Sigmoid colon (tissue), 7 donors: ENCODE measurements around the gene ACSL5. TPM values are rescaled to one million over a fixed set of nuclear protein-coding genes. Genes with fewer than 3 reads are reported as not detected.
"Not testable (repeated sequence)": the region's sequence is repeated elsewhere in the genome, so short reads cannot be mapped to it uniquely, and the experiment has no call there.

Source experiments
- DNase-seq: peaks from one replicate; pipeline ENCODE4 v3.0.0-alpha.2; 2019
- H3K27ac ChIP-seq, 4 donors: fragments of 200-600 bp; sonication (generic); one replicate each; pipeline ENCODE4 v1.5.1; 2016 to 2019; ENCODE audit warnings: mild to moderate bottlenecking in 1 of 4
- H3K27me3 ChIP-seq, 3 donors: fragments of 200-600 bp; sonication (generic); one replicate each; pipeline ENCODE4 v1.5.1; 2019; ENCODE audit warnings: mild to moderate bottlenecking in 1 of 3
- H3K36me3 ChIP-seq, 4 donors: fragments of 200-600 bp; sonication (generic); one replicate each; pipeline ENCODE4 v1.5.1; 2016 to 2019
- H3K4me1 ChIP-seq, 4 donors: fragments of 200-600 bp; sonication (generic); one replicate each; pipeline ENCODE4 v1.5.1; 2017 to 2019
- H3K4me3 ChIP-seq, 4 donors: fragments of 200-600 bp; sonication (generic); one replicate each; pipeline ENCODE4 v1.5.1; 2017 to 2019; ENCODE audit warnings: mild to moderate bottlenecking in 2 of 4, moderate library complexity in 1 of 4
- H3K9me3 ChIP-seq, 4 donors: fragments of 200-600 bp in 3 of 4; sonication (generic) in 3 of 4; one replicate each; pipeline versions ENCODE4 v1.5.1 to v1.6.1; 2013 to 2019
- CTCF ChIP-seq, 4 experiments: fragments of 450-650 bp in 3 of 4; fragments of 200-600 bp in 1 of 4; IDR thresholded peaks; one replicate each; pipeline ENCODE4 v1.5.1; 2016 to 2019; ENCODE audit warnings: antibody characterized with exemption in 4 of 4, mild to moderate bottlenecking in 3 of 4, moderate library complexity in 2 of 4
- EP300 ChIP-seq, 4 donors: sonication (generic); formaldehyde crosslinking; IDR thresholded peaks; one replicate each; pipeline ENCODE4 v1.6.1; 2017; ENCODE audit warnings: antibody characterized with exemption in 4 of 4
- POLR2A ChIP-seq, 2 donors: fragments of 450-650 bp; IDR thresholded peaks; one replicate each; pipeline ENCODE4 v1.6.1; 2016; ENCODE audit warnings: antibody characterized with exemption in 2 of 2, mild to moderate bottlenecking in 2 of 2, moderate library complexity in 2 of 2
- POLR2AphosphoS5 ChIP-seq, 4 donors: sonication (generic); formaldehyde crosslinking; IDR thresholded peaks; one replicate each; pipeline ENCODE4 v1.6.1; 2017; ENCODE audit warnings: antibody characterized with exemption in 4 of 4
- WGBS, 2 donors: extraction: QIAGEN DNeasy Blood & Tissue Kit; methylation state at CpG; one replicate each; pipeline ENCODE4 v1.1.7; 2013; 5-methylcytosine and 5-hydroxymethylcytosine counted together
- intact Hi-C: fragments of 100-400 bp; cut with DNase I; formaldehyde crosslinking; loops from one replicate; pipeline ENCODE4 v1.15.1; 2023
- polyA plus RNA-seq, 3 donors: library from polyadenylated mRNA; stranded (reverse); fragments of 200-250 nt; gene quantifications; one replicate each; pipeline ENCODE4 v1.2.3, GENCODE V29; 2013
- total RNA-seq, 4 donors: library from RNA; depleted of rRNA; stranded (reverse); fragments of >200 nt; gene quantifications; one replicate each; pipeline ENCODE4 v1.1.0, GENCODE V29; 2016
- donor health status: healthy with polysubstance abuse.
- donor health status: Bipolar disorder and iron deficiency.
- donor health status: healthy.

The ACSL5 gene
- total and polyA plus RNA-seq, 7 donors = 5.3 to 96.8 (median 9.4) TPM

DNA sequence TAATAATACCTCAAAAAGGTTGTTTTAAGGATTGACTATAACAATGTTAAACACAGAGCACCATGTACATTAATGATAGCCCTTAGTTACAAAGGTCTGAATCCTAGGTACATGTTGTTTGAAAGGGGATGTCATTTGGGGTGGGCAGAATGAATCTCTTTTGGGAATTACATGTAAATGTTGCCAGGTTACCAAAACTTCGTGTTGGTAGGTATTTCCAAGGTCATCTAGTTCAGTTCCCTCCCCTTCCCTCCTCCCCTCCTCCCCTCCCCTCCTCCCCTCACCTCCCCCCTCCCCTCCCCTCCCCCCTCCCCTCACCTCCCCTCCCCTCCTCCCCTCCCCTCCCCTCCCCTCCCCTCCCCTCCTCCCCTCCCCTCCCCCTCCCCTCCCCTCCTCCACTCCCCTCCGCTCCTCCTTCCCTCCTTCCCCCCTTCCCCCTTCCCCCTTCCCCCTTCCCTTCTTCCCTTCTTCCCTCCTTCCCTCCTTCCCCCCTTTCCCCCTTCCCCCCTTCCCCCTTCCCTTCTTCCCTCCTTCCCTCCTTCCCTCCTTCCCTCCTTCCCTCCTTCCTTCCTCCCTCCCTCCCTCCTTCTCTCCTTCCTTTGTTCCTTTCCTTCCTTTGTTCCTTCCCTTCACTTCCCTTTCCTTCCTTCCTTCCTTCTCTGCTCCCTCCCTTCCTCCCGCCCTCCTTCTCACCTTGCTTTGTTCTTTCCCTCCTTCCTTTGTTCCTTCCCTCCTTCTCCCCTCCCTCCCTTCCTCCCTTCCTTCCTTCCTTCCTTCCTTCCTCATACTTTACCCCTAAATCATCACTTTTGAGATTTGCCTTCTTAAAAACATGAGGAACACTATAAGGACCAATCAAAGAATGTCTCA lies 81.2 kb downstream of the ACSL5 start:
- H3K4me1 ChIP-seq = no peaks in the 10 kb centered on the region
- DNase-seq = no peak
- H3K36me3 ChIP-seq = no peaks in the 10 kb centered on the region
- no peak overlapping the region for H3K27ac ChIP-seq
- TF ChIP-seq POLR2A (IDR thresholded peaks at IDR 0.05) (no peak), EP300 (IDR thresholded peaks at IDR 0.05) (no peak), POLR2AphosphoS5 (IDR thresholded peaks at IDR 0.05) (no peak), CTCF (IDR thresholded peaks at IDR 0.05) (no peak)
- 60 to 83% methylated on average over 2 of the region's 3 CpGs for WGBS, 2 donors
- H3K4me3 ChIP-seq = no peak overlapping the region
- no peaks in the 10 kb centered on the region for H3K27me3 ChIP-seq
- H3K9me3 ChIP-seq = no peaks in the 10 kb centered on the region
- intact Hi-C loops = no loop called here

GRCh38 chr10:112456533-112456932 lies 82.6 kb downstream of the ACSL5 start:
- 98% methylated on average over 2 of the region's 2 CpGs for WGBS, 2 donors
- Histone ChIP-seq H3K4me1 (no peaks in the 10 kb centered on the region), H3K27me3 (no peaks in the 10 kb centered on the region), H3K4me3 (no peak overlapping the region), H3K36me3 (peaks cover 0 to 9% (median 0%) of the 10 kb centered on the region in 4 donors), H3K27ac (no peak overlapping the region), H3K9me3 (no peaks in the 10 kb centered on the region)
- no peak for DNase-seq
- intact Hi-C loops = no loop called here
- TF ChIP-seq EP300 (IDR thresholded peaks at IDR 0.05) (no peak), POLR2A (IDR thresholded peaks at IDR 0.05) (no peak), CTCF (IDR thresholded peaks at IDR 0.05) (no peak), POLR2AphosphoS5 (IDR thresholded peaks at IDR 0.05) (no peak)

- WGBS, 2 donors = 97% methylated on average over 2 of the region's 2 CpGs
- Histone ChIP-seq H3K27ac (no peak overlapping the region), H3K36me3 (peaks cover 0 to 22% (median 7%) of the 10 kb centered on the region in 4 donors), H3K9me3 (no peaks in the 10 kb centered on the region), H3K4me1 (no peaks in the 10 kb centered on the region), H3K4me3 (no peak overlapping the region), H3K27me3 (no peaks in the 10 kb centered on the region)
- no peak for DNase-seq
- intact Hi-C loops = no loop called here
- TF ChIP-seq POLR2AphosphoS5 (IDR thresholded peaks at IDR 0.05) (no peak), CTCF (IDR thresholded peaks at IDR 0.05) (no peak), POLR2A (IDR thresholded peaks at IDR 0.05) (no peak), EP300 (IDR thresholded peaks at IDR 0.05) (no peak)
These were observed 86.5 kb downstream of the ACSL5 start for GRCh38 chr10:112460366-112460765.

- no peaks in the 10 kb centered on the region for H3K4me1 ChIP-seq
These were observed 87.3 kb downstream of the ACSL5 start for GRCh38 chr10:112461029-112461887.

GRCh38 chr10:112464074-112464473 lies 90.2 kb downstream of the ACSL5 start:
- intact Hi-C loops, H3K27me3 ChIP-seq, H3K4me1 ChIP-seq, H3K9me3 ChIP-seq, H3K4me3 ChIP-seq, H3K27ac ChIP-seq, DNase-seq: not testable (repeated sequence)
- peaks cover 0 to 42% (median 8%) of the 10 kb centered on the region in 4 donors for H3K36me3 ChIP-seq
- 95 to 98% methylated on average over 5 of the region's 5 CpGs for WGBS, 2 donors

More at GRCh38 chr10:112461029-112461887, 87.3 kb downstream of the ACSL5 start:
- TF ChIP-seq EP300 (IDR thresholded peaks at IDR 0.05) = no peak
- TF ChIP-seq POLR2AphosphoS5 (IDR thresholded peaks at IDR 0.05) = no peak
- no peak for TF ChIP-seq POLR2A (IDR thresholded peaks at IDR 0.05)
- no peak for TF ChIP-seq CTCF (IDR thresholded peaks at IDR 0.05)
- Histone ChIP-seq H3K4me3 (no peak overlapping the region), H3K9me3 (no peaks in the 10 kb centered on the region), H3K27me3 (no peaks in the 10 kb centered on the region), H3K36me3 (peaks cover 0 to 28% (median 8%) of the 10 kb centered on the region in 4 donors), H3K27ac (no peak overlapping the region)
- 96 to 97% methylated on average over 4 of the region's 4 CpGs for WGBS, 2 donors
- DNase-seq = no peak
- intact Hi-C loops = no loop called here
